Amniotic epithelial cell (primary cell): Measurements from ENCODE around the gene RAPH1.
A peak's percentile ranks its signal among the peaks of the same experiment; 100 is the strongest.

Experiments
- DNase-seq: peaks from one replicate; pipeline ENCODE4 v3.0.0-alpha.2; 2010; ENCODE audit warnings: low read depth

RAPH1 gene

GRCh38 chr2:203535078-203535783 lies at the start of gene RAPH1:
RAPH1 (minus strand) TSS chr2:203535301; CDS start chr2:203495353, 39,948 bp downstream.
- peak; percentile 82 for DNase-seq

- DNase-seq = no peak
Measured at GRCh38 chr2:203584784-203585183, 49.7 kb upstream of the RAPH1 start.

- DNase-seq = peak; percentile 62
Measured at GRCh38 chr2:203583701-203584100, 48.6 kb upstream of the RAPH1 start.

- no peak for DNase-seq
Measured at GRCh38 chr2:203583084-203583695, 48.1 kb upstream of the RAPH1 start.

GRCh38 chr2:203582468-203582867 lies 47.4 kb upstream of the RAPH1 start:
- no peak for DNase-seq

GRCh38 chr2:203580844-203581243 lies 45.7 kb upstream of the RAPH1 start:
- DNase-seq = no peak

GRCh38 chr2:203579730-203580129 lies 44.6 kb upstream of the RAPH1 start:
- DNase-seq = no peak

GRCh38 chr2:203578759-203579643 lies 43.9 kb upstream of the RAPH1 start:
- peak; percentile 91 for DNase-seq

- DNase-seq = peak; percentile 69
Measured at GRCh38 chr2:203574824-203575223, 39.7 kb upstream of the RAPH1 start.

GRCh38 chr2:203572316-203572715 lies 37.2 kb upstream of the RAPH1 start:
- DNase-seq = no peak

- DNase-seq = no peak
Measured at GRCh38 chr2:203569677-203570316, 34.7 kb upstream of the RAPH1 start.

- peak; percentile 79 for DNase-seq
Measured at GRCh38 chr2:203567691-203568090, 32.6 kb upstream of the RAPH1 start.

GRCh38 chr2:203566161-203566560 lies 31.1 kb upstream of the RAPH1 start:
- no peak for DNase-seq

GRCh38 chr2:203565076-203565475 lies 30.0 kb upstream of the RAPH1 start:
- DNase-seq = peak; percentile 30

GRCh38 chr2:203562268-203562667 lies 27.2 kb upstream of the RAPH1 start:
- DNase-seq = no peak

GRCh38 chr2:203559641-203560040 lies 24.5 kb upstream of the RAPH1 start:
- DNase-seq = no peak

GRCh38 chr2:203553784-203554183 lies 18.7 kb upstream of the RAPH1 start:
- DNase-seq = no peak

- peak; percentile 89 for DNase-seq
Measured at GRCh38 chr2:203551778-203552177, 16.7 kb upstream of the RAPH1 start.

- no peak for DNase-seq
Measured at GRCh38 chr2:203550266-203550665, 15.2 kb upstream of the RAPH1 start.

- peak; percentile 36 for DNase-seq
Measured at GRCh38 chr2:203549406-203549805, 14.3 kb upstream of the RAPH1 start.

- no peak for DNase-seq
Measured at GRCh38 chr2:203548887-203549286, 13.8 kb upstream of the RAPH1 start.

GRCh38 chr2:203547356-203547755 lies 12.3 kb upstream of the RAPH1 start:
- DNase-seq = no peak
